IMR-90 (cell line): Measurements from ENCODE around the gene FANK1. TPM values are rescaled to one million over a fixed set of nuclear protein-coding genes. Genes with fewer than 3 reads are reported as not detected.

ENCODE experiments used
- ATAC-seq: fragments of 200-7000 bp; cut with Tn5 transposase; 2 replicates; pipeline ENCODE4 v1.9.1; 2020; ENCODE audit warnings: low read depth, mild to moderate bottlenecking, moderate library complexity
- BruUV-seq: library from RNA; stranded (reverse); fragments of 400-500 nt; replicated peaks from 2 replicates; lab custom pipeline; 2021; lab: Mats Ljungman, UMichigan
- CTCF ChIA-PET: fragments of 300-600 bp; formaldehyde crosslinking; extraction: SDS; loops from one replicate; lab custom pipeline; 2021; ENCODE audit warnings: antibody characterized with exemption; lab: Yijun Ruan, JAX
- POLR2A ChIA-PET: fragments of 300-600 bp; sonication (Branson Sonifier 250); formaldehyde crosslinking; loops from one replicate; lab custom pipeline; 2022; ENCODE audit warnings: antibody characterized with exemption; ENCODE audit not compliant: unreplicated experiment; lab: Charles Lee
- DNase-seq: peaks from one replicate; pipeline ENCODE4 v3.0.0; 2013
- H2AFZ ChIP-seq: replicated peaks from 2 replicates; pipeline ENCODE3; 2013; ENCODE audit warnings: low read length, mild to moderate bottlenecking; ENCODE audit not compliant: poor library complexity
- H2AK5ac ChIP-seq: 2 replicates; pipeline ENCODE4 v1.6.1; 2013; ENCODE audit warnings: low read depth, low read length, inconsistent platforms
- H2AK9ac ChIP-seq: replicated peaks from 2 replicates; pipeline ENCODE3; 2013; ENCODE audit warnings: mild to moderate bottlenecking, low read depth, low read length, moderate library complexity; ENCODE audit not compliant: poor library complexity
- H2BK120ac ChIP-seq: 2 replicates; pipeline ENCODE4 v1.6.1; 2013; ENCODE audit warnings: low read depth, low read length, inconsistent platforms
- H2BK15ac ChIP-seq: 3 replicates; pipeline ENCODE4 v1.6.1; 2013; ENCODE audit warnings: low read depth, low read length, inconsistent platforms
- H2BK20ac ChIP-seq: 2 replicates; pipeline ENCODE4 v1.6.1; 2013; ENCODE audit warnings: low read depth, mild to moderate bottlenecking, inconsistent platforms, low read length, moderate library complexity
- H2BK5ac ChIP-seq: 2 replicates; pipeline ENCODE4 v1.6.1; 2013; ENCODE audit warnings: mild to moderate bottlenecking, low read depth, low read length, inconsistent platforms; ENCODE audit not compliant: poor library complexity, severe bottlenecking
- H3K14ac ChIP-seq: replicated peaks from 2 replicates; pipeline ENCODE4 v1.6.1; 2013; ENCODE audit warnings: low read depth, low read length, inconsistent platforms
- H3K18ac ChIP-seq: 2 replicates; pipeline ENCODE4 v1.6.1; 2013; ENCODE audit warnings: low read depth, low read length, control low read depth
- H3K23ac ChIP-seq: 2 replicates; pipeline ENCODE4 v1.6.1; 2013; ENCODE audit warnings: low read depth, low read length, inconsistent platforms
- H3K27ac ChIP-seq: 2 replicates; pipeline ENCODE4 v1.5.1; 2013; ENCODE audit warnings: mild to moderate bottlenecking, control low read depth, low read length; ENCODE audit not compliant: insufficient read depth
- H3K27me3 ChIP-seq: 2 replicates; pipeline ENCODE4 v1.6.1; 2013; ENCODE audit warnings: low read length; ENCODE audit not compliant: control insufficient read depth, insufficient read depth
- H3K36me3 ChIP-seq: 2 replicates; pipeline ENCODE4 v1.6.1; 2013; ENCODE audit warnings: low read length, mixed read lengths; ENCODE audit not compliant: control insufficient read depth, insufficient read depth
- H3K4ac ChIP-seq: 2 replicates; pipeline ENCODE4 v1.6.1; 2013; ENCODE audit warnings: low read depth, low read length, inconsistent platforms
- H3K4me1 ChIP-seq: 2 replicates; pipeline ENCODE4 v1.6.1; 2013; ENCODE audit warnings: low read length, mixed read lengths; ENCODE audit not compliant: control insufficient read depth, insufficient read depth
- H3K4me2 ChIP-seq: 2 replicates; pipeline ENCODE4 v1.6.1; 2013; ENCODE audit warnings: low read depth, mild to moderate bottlenecking, control low read depth, low read length, moderate library complexity
- H3K4me3 ChIP-seq: 2 replicates; pipeline ENCODE4 v1.5.1; 2013; ENCODE audit warnings: low read depth, mild to moderate bottlenecking, control low read depth, low read length, moderate library complexity; ENCODE audit not compliant: insufficient read depth
- H3K56ac ChIP-seq: 2 replicates; pipeline ENCODE4 v1.6.1; 2013; ENCODE audit warnings: low read length, inconsistent platforms; ENCODE audit not compliant: insufficient read depth; ENCODE audit errors: extremely low read depth
- H3K79me1 ChIP-seq, 2 experiments: 2 replicates each; pipeline ENCODE4 v1.6.1; 2013; ENCODE audit warnings: low read length in 2 of 2, inconsistent platforms in 1 of 2, low read depth in 1 of 2
- H3K9ac ChIP-seq: 2 replicates; pipeline ENCODE4 v1.6.1; 2013; ENCODE audit warnings: low read depth, low read length, control low read depth
- H3K9me1 ChIP-seq: 2 replicates; pipeline ENCODE4 v1.6.1; 2013; ENCODE audit warnings: low read length, inconsistent platforms; ENCODE audit not compliant: insufficient read depth
- H3K9me3 ChIP-seq: 2 replicates; pipeline ENCODE4 v1.6.1; 2013; ENCODE audit warnings: low read length; ENCODE audit not compliant: control insufficient read depth, insufficient read depth
- H4K20me1 ChIP-seq: 2 replicates; pipeline ENCODE4 v1.6.1; 2013; ENCODE audit warnings: low read length, inconsistent platforms; ENCODE audit not compliant: insufficient read depth
- H4K5ac ChIP-seq: 2 replicates; pipeline ENCODE4 v1.6.1; 2013; ENCODE audit warnings: mild to moderate bottlenecking, low read depth, low read length, control low read depth
- H4K8ac ChIP-seq, 2 experiments: 2 replicates each; pipeline ENCODE4 v1.6.1; 2013; ENCODE audit warnings: low read depth in 2 of 2, low read length in 2 of 2, control low read depth in 1 of 2, inconsistent platforms in 1 of 2
- H4K91ac ChIP-seq: 2 replicates; pipeline ENCODE4 v1.6.1; 2013; ENCODE audit warnings: low read depth, low read length, inconsistent platforms; ENCODE audit not compliant: insufficient read depth
- BHLHE40 ChIP-seq: fragments of 150-350 bp; IDR thresholded peaks from 2 replicates; pipeline ENCODE4 v1.6.1; 2016; ENCODE audit warnings: mild to moderate bottlenecking, low read depth, low read length
- CEBPB ChIP-seq: IDR thresholded peaks from 2 replicates; pipeline ENCODE4 v1.6.1; 2012; ENCODE audit warnings: low read depth, low read length, improper control_type of control experiment
- CHD1 ChIP-seq: IDR thresholded peaks from 2 replicates; pipeline ENCODE4 v1.6.1; 2012; ENCODE audit warnings: low read depth, low read length, improper control_type of control experiment
- FOS ChIP-seq: fragments of 150-350 bp; IDR thresholded peaks from 2 replicates; pipeline ENCODE4 v1.6.1; 2016; ENCODE audit warnings: low read depth, low read length
- MAFK ChIP-seq: IDR thresholded peaks from 2 replicates; pipeline ENCODE4 v1.6.1; 2012; ENCODE audit warnings: low read depth, low read length, improper control_type of control experiment
- MAZ ChIP-seq: IDR thresholded peaks from 2 replicates; pipeline ENCODE4 v1.6.1; 2012; ENCODE audit warnings: low read depth, mild to moderate bottlenecking, low read length, improper control_type of control experiment, moderate library complexity, borderline replicate concordance
- MXI1 ChIP-seq: IDR thresholded peaks from 2 replicates; pipeline ENCODE4 v1.6.1; 2012; ENCODE audit warnings: low read depth, mild to moderate bottlenecking, low read length, moderate library complexity, borderline replicate concordance
- NFE2L2 ChIP-seq: fragments of 150-350 bp; IDR thresholded peaks from 2 replicates; pipeline ENCODE4 v1.6.1; 2016; ENCODE audit warnings: low read depth, mild to moderate bottlenecking, low read length
- POLR2A ChIP-seq: IDR thresholded peaks from 2 replicates; pipeline ENCODE4 v1.6.1; 2012; ENCODE audit warnings: mild to moderate bottlenecking, low read depth, low read length
- RAD21 ChIP-seq: IDR thresholded peaks from 2 replicates; pipeline ENCODE4 v1.6.1; 2012; ENCODE audit warnings: low read length, improper control_type of control experiment
- RCOR1 ChIP-seq: IDR thresholded peaks from 2 replicates; pipeline ENCODE4 v1.6.1; 2012; ENCODE audit warnings: mild to moderate bottlenecking, low read length, improper control_type of control experiment; ENCODE audit not compliant: insufficient replicate concordance
- RFX5 ChIP-seq: IDR thresholded peaks from 2 replicates; pipeline ENCODE4 v1.8.0; 2012; ENCODE audit warnings: low read depth, mild to moderate bottlenecking, low read length, moderate library complexity
- SMC3 ChIP-seq: fragments of 150-350 bp; IDR thresholded peaks from 2 replicates; pipeline ENCODE4 v1.6.1; 2016; ENCODE audit warnings: low read depth, mild to moderate bottlenecking, antibody characterized with exemption, low read length, moderate library complexity
- WGBS, 2 experiments: methylation state at CpG; one replicate each; pipeline versions ENCODE4 v1.1.5 to v1.1.7; 2013; ENCODE audit warnings: missing lambda C conversion rate in 2 of 2; ENCODE audit not compliant: insufficient read length in 1 of 2; ENCODE audit errors: extremely low coverage in 2 of 2; 5-methylcytosine and 5-hydroxymethylcytosine counted together
- dilution Hi-C: fragments of 300-500 bp; cut with HindIII; formaldehyde crosslinking; loops from one replicate; pipeline ENCODE4 v1.14.3; 2018; ENCODE audit warnings: low sequenced_read_pairs; ENCODE audit not compliant: unreplicated experiment
- in situ Hi-C: fragments of 300-500 bp; cut with MboI; formaldehyde crosslinking; loops from 3 replicates; pipeline ENCODE4 v1.14.3; 2019; ENCODE audit warnings: low sequenced_read_pairs, inconsistent platforms, mixed read lengths
- intact Hi-C: fragments of 100-400 bp; cut with micrococcal nuclease; formaldehyde crosslinking; loops from 2 replicates; pipeline ENCODE4 v1.10.0; 2022
- polyA plus RNA-seq, 3 experiments: library from polyadenylated mRNA; depleted of rRNA; stranded (reverse); fragments of >200 nt; gene quantifications; 2 replicates each; pipeline ENCODE4 v1.2.3, GENCODE V29; 2012; ENCODE audit warnings: low replicate concordance in 1 of 3
- total RNA-seq: library from RNA; depleted of rRNA; stranded (reverse); fragments of >200 nt; gene quantifications from 2 replicates; pipeline ENCODE4 v1.2.3, GENCODE V29; 2012
- TF ChIP-seq, protein P1 (sequence below): fragments of 150-350 bp; IDR thresholded peaks from 2 replicates; pipeline ENCODE4 v1.6.1; 2016; ENCODE audit warnings: low read depth, mild to moderate bottlenecking, low read length, moderate library complexity, borderline replicate concordance
- TF ChIP-seq, protein P2 (sequence below): fragments of 150-350 bp; IDR thresholded peaks from 2 replicates; pipeline ENCODE4 v1.6.1; 2017; ENCODE audit warnings: mild to moderate bottlenecking, antibody characterized with exemption, low read length, low read depth
- TF ChIP-seq, protein P3 (sequence below): conservative IDR thresholded peaks from 2 replicates; pipeline ENCODE4 v1.5.1; 2012; ENCODE audit warnings: mild to moderate bottlenecking, low read depth, low read length, improper control_type of control experiment

FANK1 gene
- total and polyA plus RNA-seq, 2 of the 4 experiments (the other 2 are of a cell fraction) = 0.90 to 2.2 TPM

DNA sequence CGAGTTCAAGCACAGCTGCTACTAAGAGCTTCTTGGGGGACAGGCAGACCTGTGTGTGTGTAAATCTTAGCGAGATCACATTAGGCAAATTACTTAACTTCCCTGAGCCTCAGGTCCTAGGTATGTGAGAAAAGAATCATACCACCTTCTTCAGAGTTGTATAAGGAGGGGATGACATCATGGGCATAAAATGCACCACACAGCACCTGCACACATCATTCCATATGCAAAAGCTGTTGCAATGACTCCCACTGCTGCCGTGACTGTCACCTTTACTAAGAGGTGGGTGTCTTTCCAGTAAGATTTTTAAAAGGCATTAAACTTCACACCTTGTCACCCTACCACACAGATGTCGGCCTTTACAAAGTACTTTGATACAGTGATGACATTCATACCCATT, 146.0 kb downstream of the FANK1 start:
- intact Hi-C loops = no loop called here
- in situ Hi-C loops = no loop called here
- no peak overlapping the region for H2BK15ac ChIP-seq
- H2AK5ac ChIP-seq = no peak overlapping the region
- 100% methylated on average over 1 of the region's 4 CpGs; no CpG with 5 or more reads in 1 of the 2 experiments for WGBS, 2 experiments
- no peak overlapping the region for H3K14ac ChIP-seq
- H4K20me1 ChIP-seq = no peaks in the 10 kb centered on the region
- H3K56ac ChIP-seq = no peak overlapping the region
- no peak overlapping the region for H3K18ac ChIP-seq
- no peak for ATAC-seq
- TF ChIP-seq POLR2A (no peak), RCOR1 (no peak), MAFK (no peak), CHD1 (no peak), RFX5 (no peak), FOS (no peak), SMC3 (no peak), BHLHE40 (no peak), MXI1 (no peak), RAD21 (no peak), MAZ (no peak), CEBPB (no peak), NFE2L2 (no peak)
- TF ChIP-seq, protein P1, sequence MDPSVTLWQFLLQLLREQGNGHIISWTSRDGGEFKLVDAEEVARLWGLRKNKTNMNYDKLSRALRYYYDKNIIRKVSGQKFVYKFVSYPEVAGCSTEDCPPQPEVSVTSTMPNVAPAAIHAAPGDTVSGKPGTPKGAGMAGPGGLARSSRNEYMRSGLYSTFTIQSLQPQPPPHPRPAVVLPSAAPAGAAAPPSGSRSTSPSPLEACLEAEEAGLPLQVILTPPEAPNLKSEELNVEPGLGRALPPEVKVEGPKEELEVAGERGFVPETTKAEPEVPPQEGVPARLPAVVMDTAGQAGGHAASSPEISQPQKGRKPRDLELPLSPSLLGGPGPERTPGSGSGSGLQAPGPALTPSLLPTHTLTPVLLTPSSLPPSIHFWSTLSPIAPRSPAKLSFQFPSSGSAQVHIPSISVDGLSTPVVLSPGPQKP = no peak
- TF ChIP-seq, protein P2, sequence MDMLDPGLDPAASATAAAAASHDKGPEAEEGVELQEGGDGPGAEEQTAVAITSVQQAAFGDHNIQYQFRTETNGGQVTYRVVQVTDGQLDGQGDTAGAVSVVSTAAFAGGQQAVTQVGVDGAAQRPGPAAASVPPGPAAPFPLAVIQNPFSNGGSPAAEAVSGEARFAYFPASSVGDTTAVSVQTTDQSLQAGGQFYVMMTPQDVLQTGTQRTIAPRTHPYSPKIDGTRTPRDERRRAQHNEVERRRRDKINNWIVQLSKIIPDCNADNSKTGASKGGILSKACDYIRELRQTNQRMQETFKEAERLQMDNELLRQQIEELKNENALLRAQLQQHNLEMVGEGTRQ = no peak
- TF ChIP-seq, protein P3, sequence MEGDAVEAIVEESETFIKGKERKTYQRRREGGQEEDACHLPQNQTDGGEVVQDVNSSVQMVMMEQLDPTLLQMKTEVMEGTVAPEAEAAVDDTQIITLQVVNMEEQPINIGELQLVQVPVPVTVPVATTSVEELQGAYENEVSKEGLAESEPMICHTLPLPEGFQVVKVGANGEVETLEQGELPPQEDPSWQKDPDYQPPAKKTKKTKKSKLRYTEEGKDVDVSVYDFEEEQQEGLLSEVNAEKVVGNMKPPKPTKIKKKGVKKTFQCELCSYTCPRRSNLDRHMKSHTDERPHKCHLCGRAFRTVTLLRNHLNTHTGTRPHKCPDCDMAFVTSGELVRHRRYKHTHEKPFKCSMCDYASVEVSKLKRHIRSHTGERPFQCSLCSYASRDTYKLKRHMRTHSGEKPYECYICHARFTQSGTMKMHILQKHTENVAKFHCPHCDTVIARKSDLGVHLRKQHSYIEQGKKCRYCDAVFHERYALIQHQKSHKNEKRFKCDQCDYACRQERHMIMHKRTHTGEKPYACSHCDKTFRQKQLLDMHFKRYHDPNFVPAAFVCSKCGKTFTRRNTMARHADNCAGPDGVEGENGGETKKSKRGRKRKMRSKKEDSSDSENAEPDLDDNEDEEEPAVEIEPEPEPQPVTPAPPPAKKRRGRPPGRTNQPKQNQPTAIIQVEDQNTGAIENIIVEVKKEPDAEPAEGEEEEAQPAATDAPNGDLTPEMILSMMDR = no peak
- H3K9me1 ChIP-seq = no peaks in the 10 kb centered on the region
- CTCF ChIA-PET = interaction anchor here (1.1 kb wide), 1 partner anchor 17 kb away, joined by 3 read pairs; no protein-coding TSS in a partner anchor
- H2BK20ac ChIP-seq = no peak overlapping the region
- H3K9me3 ChIP-seq = no peaks in the 10 kb centered on the region; the same call in 1 of the 2 replicates
- H4K91ac ChIP-seq = no peak overlapping the region
- no peak overlapping the region for H3K23ac ChIP-seq
- POLR2A ChIA-PET = no interaction called here
- no peak overlapping the region for H4K8ac ChIP-seq
- H4K5ac ChIP-seq = no peak overlapping the region
- H3K27me3 ChIP-seq = no peaks in the 10 kb centered on the region
- H3K9ac ChIP-seq = no peak overlapping the region
- no peak overlapping the region for H2AK9ac ChIP-seq
- H3K4me2 ChIP-seq = no peak overlapping the region
- no peak overlapping the region for H2AFZ ChIP-seq
- dilution Hi-C loops = no loop called here
- no peak overlapping the region for H2BK120ac ChIP-seq
- H3K4ac ChIP-seq = no peak overlapping the region
- DNase-seq = no peak
- no peaks in the 10 kb centered on the region for H3K79me1 ChIP-seq
- H2BK5ac ChIP-seq = no peak overlapping the region
- no peaks in the 10 kb centered on the region for H3K36me3 ChIP-seq
- 0 out of 2 replicates have a peak, but pooled peaks cover 3% of the 10 kb centered on the region for H3K4me1 ChIP-seq
- no peak overlapping the region for H3K4me3 ChIP-seq
- BruUV-seq = no TSS peak
- no peak overlapping the region for H3K27ac ChIP-seq
